ENCODE measurements around the gene CDIPT.

The CDIPT gene

GRCh38 chr16:29819506-29819905 lies 43.5 kb downstream of the CDIPT start:
- Histone ChIP-seq H3K27ac (ENCODE audit: low read depth, low read length) (no peak overlapping the region), H3K79me2 (ENCODE audit: control insufficient read depth, insufficient read depth, low read length, poor library complexity) (peaks cover 9% of the 10 kb centered on the region), H3K14ac (ENCODE audit: low read length) (no peak overlapping the region), H3K9ac (ENCODE audit: low read length) (no peak overlapping the region), H3K23ac (ENCODE audit: low read length) (no peak overlapping the region), H3K4me3 (ENCODE audit: low read depth, low read length) (no peak overlapping the region), H3K18ac (ENCODE audit: low read length) (no peak overlapping the region), H2AK5ac (ENCODE audit: low read length) (no peak overlapping the region), H2BK5ac (ENCODE audit: low read depth, low read length, poor library complexity) (no peak overlapping the region), H4K8ac (ENCODE audit: low read depth, low read length) (no peak overlapping the region), H4K12ac (ENCODE audit: low read depth, low read length) (no peak overlapping the region), H3K4ac (ENCODE audit: low read depth, low read length) (no peak overlapping the region), H2BK12ac (ENCODE audit: low read length) (no peak overlapping the region), H2BK120ac (ENCODE audit: insufficient read depth, low read length, poor library complexity) (no peak overlapping the region), H3K4me1 (ENCODE audit: control insufficient read depth in 1 of 2, insufficient read depth in 2 of 2, low read length in 2 of 2) (peaks cover 3 to 10% of the 10 kb centered on the region in 2 experiments), H3K79me1 (ENCODE audit: low read length) (peaks cover 15% of the 10 kb centered on the region), H2AFZ (ENCODE audit: insufficient read depth, low read length, poor library complexity) (no peak overlapping the region), H3K27me3 (ENCODE audit: insufficient read depth, low read length) (no peaks in the 10 kb centered on the region), H3K9me3 (ENCODE audit: insufficient read depth, low read depth, low read length) (no peaks in the 10 kb centered on the region), H4K91ac (ENCODE audit: low read depth, low read length) (no peak overlapping the region), H3K36me3 (ENCODE audit: control insufficient read depth in 1 of 2, insufficient read depth in 2 of 2, low read length in 2 of 2) (peaks cover 11 to 13% of the 10 kb centered on the region in 2 experiments), H3K4me2 (ENCODE audit: low read length) (no peak overlapping the region)
- DNase-seq = peak in 1 of 2 donors; percentile 30
- no CpG with 5 or more reads among the region's 15 CpGs for WGBS (ENCODE audit: extremely low coverage, insufficient coverage, insufficient read length)

- no peak overlapping the region for H3K4ac ChIP-seq (ENCODE audit: low read depth, low read length)
- no peak overlapping the region for H3K27ac ChIP-seq (ENCODE audit: low read depth, low read length)
- WGBS (ENCODE audit: extremely low coverage, insufficient coverage, insufficient read length) = no CpG with 5 or more reads among the region's 4 CpGs
- no peak overlapping the region for H2BK12ac ChIP-seq (ENCODE audit: low read length)
- peaks cover 11 to 13% of the 10 kb centered on the region in 2 experiments for H3K36me3 ChIP-seq (ENCODE audit: control insufficient read depth in 1 of 2, insufficient read depth in 2 of 2, low read length in 2 of 2)
- no peak overlapping the region for H2BK120ac ChIP-seq (ENCODE audit: insufficient read depth, low read length, poor library complexity)
- no peak overlapping the region for H3K4me3 ChIP-seq (ENCODE audit: low read depth, low read length)
- no peak overlapping the region for H3K23ac ChIP-seq (ENCODE audit: low read length)
- no peak overlapping the region for H3K14ac ChIP-seq (ENCODE audit: low read length)
- no peak overlapping the region for H4K91ac ChIP-seq (ENCODE audit: low read depth, low read length)
- H3K79me2 ChIP-seq (ENCODE audit: control insufficient read depth, insufficient read depth, low read length, poor library complexity) = peaks cover 9% of the 10 kb centered on the region
- H4K12ac ChIP-seq (ENCODE audit: low read depth, low read length) = no peak overlapping the region
- H2AFZ ChIP-seq (ENCODE audit: insufficient read depth, low read length, poor library complexity) = no peak overlapping the region
- no peak overlapping the region for H2AK5ac ChIP-seq (ENCODE audit: low read length)
- H3K4me2 ChIP-seq (ENCODE audit: low read length) = no peak overlapping the region
- no peaks in the 10 kb centered on the region for H3K27me3 ChIP-seq (ENCODE audit: insufficient read depth, low read length)
- DNase-seq = no peak
- H3K9ac ChIP-seq (ENCODE audit: low read length) = no peak overlapping the region
- H3K79me1 ChIP-seq (ENCODE audit: low read length) = peaks cover 15% of the 10 kb centered on the region
- H4K8ac ChIP-seq (ENCODE audit: low read depth, low read length) = no peak overlapping the region
- no peak overlapping the region for H2BK5ac ChIP-seq (ENCODE audit: low read depth, low read length, poor library complexity)
- no peaks in the 10 kb centered on the region for H3K9me3 ChIP-seq (ENCODE audit: insufficient read depth, low read depth, low read length)
- peaks cover 3 to 10% of the 10 kb centered on the region in 2 experiments for H3K4me1 ChIP-seq (ENCODE audit: control insufficient read depth in 1 of 2, insufficient read depth in 2 of 2, low read length in 2 of 2)
- H3K18ac ChIP-seq (ENCODE audit: low read length) = no peak overlapping the region
Observed at GRCh38 chr16:29818082-29818481, 44.9 kb downstream of the CDIPT start.

GRCh38 chr16:29816694-29817441 lies 46.2 kb downstream of the CDIPT start:
- H3K14ac ChIP-seq (ENCODE audit: low read length) = peak overlapping the region; percentile 72
- peak overlapping the region; percentile 97 for H4K8ac ChIP-seq (ENCODE audit: low read depth, low read length)
- H3K79me1 ChIP-seq (ENCODE audit: low read length) = peaks cover 17% of the 10 kb centered on the region
- peaks cover 11 to 13% of the 10 kb centered on the region in 2 experiments for H3K36me3 ChIP-seq (ENCODE audit: control insufficient read depth in 1 of 2, insufficient read depth in 2 of 2, low read length in 2 of 2)
- H2BK12ac ChIP-seq (ENCODE audit: low read length) = no peak overlapping the region
- H3K9me3 ChIP-seq (ENCODE audit: insufficient read depth, low read depth, low read length) = no peaks in the 10 kb centered on the region
- peak overlapping the region; percentile 84 for H4K91ac ChIP-seq (ENCODE audit: low read depth, low read length)
- H2AFZ ChIP-seq (ENCODE audit: insufficient read depth, low read length, poor library complexity) = peak overlapping the region; percentile 82
- H3K4me2 ChIP-seq (ENCODE audit: low read length) = peak overlapping the region; percentile 96
- H3K4ac ChIP-seq (ENCODE audit: low read depth, low read length) = peak overlapping the region; percentile 50
- H4K12ac ChIP-seq (ENCODE audit: low read depth, low read length) = peak overlapping the region; percentile 89
- peak overlapping the region; percentile 71 for H3K18ac ChIP-seq (ENCODE audit: low read length)
- H3K79me2 ChIP-seq (ENCODE audit: control insufficient read depth, insufficient read depth, low read length, poor library complexity) = peaks cover 9% of the 10 kb centered on the region
- no peaks in the 10 kb centered on the region for H3K27me3 ChIP-seq (ENCODE audit: insufficient read depth, low read length)
- H3K9ac ChIP-seq (ENCODE audit: low read length) = peak overlapping the region; percentile 94
- peak overlapping the region; percentile 79 for H3K27ac ChIP-seq (ENCODE audit: low read depth, low read length)
- peaks cover 4 to 20% of the 10 kb centered on the region in 2 experiments for H3K4me1 ChIP-seq (ENCODE audit: control insufficient read depth in 1 of 2, insufficient read depth in 2 of 2, low read length in 2 of 2)
- no CpG with 5 or more reads among the region's 37 CpGs for WGBS (ENCODE audit: extremely low coverage, insufficient coverage, insufficient read length)
- peak overlapping the region; percentile 90 for H2BK5ac ChIP-seq (ENCODE audit: low read depth, low read length, poor library complexity)
- H3K4me3 ChIP-seq (ENCODE audit: low read depth, low read length) = peak overlapping the region; percentile 78
- H2BK120ac ChIP-seq (ENCODE audit: insufficient read depth, low read length, poor library complexity) = peak overlapping the region; percentile 61
- DNase-seq = peak; percentile 45 to 70
- H3K23ac ChIP-seq (ENCODE audit: low read length) = no peak overlapping the region
- peak overlapping the region; percentile 8 for H2AK5ac ChIP-seq (ENCODE audit: low read length)

- Histone ChIP-seq H4K91ac (ENCODE audit: low read depth, low read length) (peak within 1 kb of the TSS; percentile 84), H3K4me3 (ENCODE audit: low read depth, low read length) (peak within 1 kb of the TSS; percentile 78), H3K4me1 (ENCODE audit: control insufficient read depth in 1 of 2, insufficient read depth in 2 of 2, low read length in 2 of 2) (peaks cover 4 to 26% of the 10 kb centered on the region in 2 experiments), H3K4ac (ENCODE audit: low read depth, low read length) (peak within 1 kb of the TSS; percentile 50), H3K14ac (ENCODE audit: low read length) (peak within 1 kb of the TSS; percentile 72), H3K27ac (ENCODE audit: low read depth, low read length) (peak within 1 kb of the TSS; percentile 79), H3K79me2 (ENCODE audit: control insufficient read depth, insufficient read depth, low read length, poor library complexity) (peaks cover 9% of the 10 kb centered on the region), H3K23ac (ENCODE audit: low read length) (no peak within 1 kb of the TSS), H2BK120ac (ENCODE audit: insufficient read depth, low read length, poor library complexity) (peak within 1 kb of the TSS; percentile 81), H4K8ac (ENCODE audit: low read depth, low read length) (peak within 1 kb of the TSS; percentile 97), H3K9ac (ENCODE audit: low read length) (peak within 1 kb of the TSS; percentile 94), H3K79me1 (ENCODE audit: low read length) (peaks cover 23% of the 10 kb centered on the region), H3K36me3 (ENCODE audit: control insufficient read depth in 1 of 2, insufficient read depth in 2 of 2, low read length in 2 of 2) (peaks cover 11 to 13% of the 10 kb centered on the region in 2 experiments), H3K9me3 (ENCODE audit: insufficient read depth, low read depth, low read length) (no peaks in the 10 kb centered on the region), H2AFZ (ENCODE audit: insufficient read depth, low read length, poor library complexity) (peak within 1 kb of the TSS; percentile 82), H3K27me3 (ENCODE audit: insufficient read depth, low read length) (no peaks in the 10 kb centered on the region), H4K12ac (ENCODE audit: low read depth, low read length) (peak within 1 kb of the TSS; percentile 89), H3K18ac (ENCODE audit: low read length) (peak within 1 kb of the TSS; percentile 93), H2BK5ac (ENCODE audit: low read depth, low read length, poor library complexity) (peak within 1 kb of the TSS; percentile 90), H2AK5ac (ENCODE audit: low read length) (peak within 1 kb of the TSS; percentile 42), H2BK12ac (ENCODE audit: low read length) (peak within 1 kb of the TSS; percentile 9), H3K4me2 (ENCODE audit: low read length) (peak within 1 kb of the TSS; percentile 96)
- no CpG with 5 or more reads among the region's 70 CpGs for WGBS (ENCODE audit: extremely low coverage, insufficient coverage, insufficient read length)
- peak; percentile 100 for DNase-seq
Observed at GRCh38 chr16:29815793-29816693, 47.0 kb downstream of the CDIPT start, which contains the start of gene PAGR1. PAGR1 (plus strand) TSS chr16:29816152; CDS start chr16:29816526, 374 bp downstream.

All from trophoblast cell (in vitro differentiated cells and primary cell).